Urothelium cell line (cell line): ENCODE measurements around the gene MPDU1.

ENCODE experiments used
- DNase-seq: peaks from one replicate; pipeline ENCODE4 v3.0.0; 2011; ENCODE audit warnings: low spot score, mixed read lengths
- FAIRE-seq: peaks from 2 replicates; lab custom pipeline; 2011; peaks lifted over from hg19 to GRCh38; lab: Jason Lieb, UNC

The MPDU1 gene

GRCh38 chr17:7560172-7561027 is 23.3 kb upstream of the MPDU1 start:
- DNase-seq (peak; percentile 56), FAIRE-seq (no peak)

DNA sequence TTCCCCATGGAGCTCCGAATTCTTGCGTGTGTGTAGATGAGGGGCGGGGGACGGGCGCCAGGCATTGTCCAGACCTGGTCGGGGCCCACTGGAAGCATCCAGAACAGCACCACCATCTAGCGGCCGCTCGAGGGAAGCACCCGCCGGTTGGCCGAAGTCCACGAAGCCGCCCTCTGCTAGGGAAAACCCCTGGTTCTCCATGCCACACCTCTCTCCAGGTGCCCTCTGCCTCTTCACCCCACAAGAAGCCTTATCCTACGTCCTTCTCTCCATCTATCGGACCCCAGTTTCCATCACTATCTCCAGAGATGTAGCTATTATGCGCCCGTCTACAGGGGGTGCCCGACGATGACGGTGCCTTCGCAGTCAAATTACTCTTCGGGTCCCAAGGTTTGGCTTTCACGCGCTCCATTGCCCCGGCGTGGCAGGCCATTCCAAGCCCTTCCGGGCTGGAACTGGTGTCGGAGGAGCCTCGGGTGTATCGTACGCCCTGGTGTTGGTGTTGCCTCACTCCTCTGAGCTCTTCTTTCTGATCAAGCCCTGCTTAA is 22.6 kb upstream of the MPDU1 start:
- FAIRE-seq: no peak
- peak; percentile 81 for DNase-seq

DNA sequence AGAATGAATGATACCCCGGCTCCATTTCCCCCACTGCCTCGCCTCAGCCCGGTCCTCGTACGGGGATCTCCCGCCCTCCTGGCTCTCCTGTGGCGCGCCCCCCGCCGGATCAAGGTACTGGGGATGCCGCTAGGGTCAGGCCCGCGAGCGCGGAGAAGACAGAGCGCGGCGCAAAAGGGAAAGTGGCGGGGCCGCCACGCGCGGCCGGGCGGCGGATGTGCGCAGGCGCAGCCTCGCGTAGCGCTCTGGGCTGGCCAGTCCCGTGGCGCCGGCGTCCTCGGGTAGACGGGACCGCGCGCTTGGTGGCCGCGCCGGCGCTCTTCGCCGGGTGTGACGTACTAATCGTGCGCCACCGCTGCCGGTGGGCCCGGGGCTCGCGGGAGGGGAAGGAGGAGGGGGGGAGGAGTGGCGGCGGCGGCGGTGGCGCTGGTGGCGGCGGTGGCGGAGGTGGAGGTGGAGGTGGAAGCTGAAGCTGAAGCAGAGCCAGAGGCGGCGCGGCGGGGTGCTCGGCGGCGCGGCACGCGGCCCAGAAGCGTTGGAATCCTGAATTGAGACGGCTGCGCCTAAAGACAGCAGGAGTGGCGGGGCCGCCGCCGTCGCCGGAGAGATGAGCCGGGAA is 22.0 kb upstream of the MPDU1 start, which contains the start of gene SENP3:
SENP3 (plus strand) TSS at position 331 of the 619 bp plus-strand sequence. CDS start 1,158 bp downstream, outside the sequence.
- peak; percentile 95 for DNase-seq
- no peak for FAIRE-seq

DNA sequence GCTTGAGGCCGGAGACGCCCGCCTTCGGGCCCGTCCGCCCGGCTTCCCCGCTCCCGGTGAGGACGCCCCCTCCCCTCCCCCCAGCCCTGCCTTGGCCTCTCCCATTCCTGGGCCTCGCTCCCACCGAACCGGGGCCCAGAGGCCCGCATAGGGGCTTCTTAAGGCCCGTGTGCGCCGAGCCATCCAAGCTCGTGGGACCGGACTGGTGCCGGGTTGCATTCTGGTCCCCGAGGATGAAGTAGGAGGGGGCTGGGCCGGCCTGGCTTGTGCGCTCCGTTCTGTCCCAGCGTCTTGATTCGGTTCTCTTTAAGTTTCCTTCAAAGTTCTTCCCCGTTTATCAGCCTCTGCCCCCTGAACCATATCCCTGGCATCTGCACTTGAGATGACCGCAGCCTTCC is 21.4 kb upstream of the MPDU1 start:
- FAIRE-seq: no peak

DNA sequence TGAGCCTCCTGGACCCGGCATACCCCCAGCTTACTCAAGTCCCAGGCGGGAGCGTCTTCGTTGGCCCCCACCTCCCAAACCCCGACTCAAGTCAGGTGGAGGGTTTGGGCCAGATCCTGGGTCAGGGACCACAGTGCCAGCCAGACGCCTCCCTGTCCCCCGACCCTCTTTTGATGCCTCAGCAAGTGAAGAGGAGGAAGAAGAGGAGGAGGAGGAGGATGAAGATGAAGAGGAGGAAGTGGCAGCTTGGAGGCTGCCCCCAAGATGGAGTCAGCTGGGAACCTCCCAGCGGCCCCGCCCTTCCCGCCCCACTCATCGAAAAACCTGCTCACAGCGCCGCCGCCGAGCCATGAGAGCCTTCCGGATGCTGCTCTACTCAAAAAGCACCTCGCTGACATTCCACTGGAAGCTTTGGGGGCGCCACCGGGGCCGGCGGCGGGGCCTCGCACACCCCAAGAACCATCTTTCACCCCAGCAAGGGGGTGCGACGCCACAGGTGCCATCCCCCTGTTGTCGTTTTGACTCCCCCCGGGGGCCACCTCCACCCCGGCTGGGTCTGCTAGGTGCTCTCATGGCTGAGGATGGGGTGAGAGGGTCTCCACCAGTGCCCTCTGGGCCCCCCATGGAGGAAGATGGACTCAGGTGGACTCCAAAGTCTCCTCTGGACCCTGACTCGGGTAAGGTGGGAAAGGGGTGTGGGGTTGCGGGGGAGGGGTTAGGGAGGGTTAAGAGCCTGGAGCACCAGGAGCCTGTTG is 20.4 kb upstream of the MPDU1 start:
- FAIRE-seq (no peak), DNase-seq (no peak)

More for the DNA sequence above, 21.4 kb upstream of the MPDU1 start:
- DNase-seq: no peak

- DNase-seq (no peak), FAIRE-seq (no peak)
Measured at GRCh38 chr17:7569571-7569970, 14.1 kb upstream of the MPDU1 start.

- FAIRE-seq (no peak), DNase-seq (no peak)
Measured at GRCh38 chr17:7570351-7570750, 13.3 kb upstream of the MPDU1 start.

GRCh38 chr17:7572338-7572587 is 11.4 kb upstream of the MPDU1 start:
- DNase-seq (no peak), FAIRE-seq (no peak)

DNA sequence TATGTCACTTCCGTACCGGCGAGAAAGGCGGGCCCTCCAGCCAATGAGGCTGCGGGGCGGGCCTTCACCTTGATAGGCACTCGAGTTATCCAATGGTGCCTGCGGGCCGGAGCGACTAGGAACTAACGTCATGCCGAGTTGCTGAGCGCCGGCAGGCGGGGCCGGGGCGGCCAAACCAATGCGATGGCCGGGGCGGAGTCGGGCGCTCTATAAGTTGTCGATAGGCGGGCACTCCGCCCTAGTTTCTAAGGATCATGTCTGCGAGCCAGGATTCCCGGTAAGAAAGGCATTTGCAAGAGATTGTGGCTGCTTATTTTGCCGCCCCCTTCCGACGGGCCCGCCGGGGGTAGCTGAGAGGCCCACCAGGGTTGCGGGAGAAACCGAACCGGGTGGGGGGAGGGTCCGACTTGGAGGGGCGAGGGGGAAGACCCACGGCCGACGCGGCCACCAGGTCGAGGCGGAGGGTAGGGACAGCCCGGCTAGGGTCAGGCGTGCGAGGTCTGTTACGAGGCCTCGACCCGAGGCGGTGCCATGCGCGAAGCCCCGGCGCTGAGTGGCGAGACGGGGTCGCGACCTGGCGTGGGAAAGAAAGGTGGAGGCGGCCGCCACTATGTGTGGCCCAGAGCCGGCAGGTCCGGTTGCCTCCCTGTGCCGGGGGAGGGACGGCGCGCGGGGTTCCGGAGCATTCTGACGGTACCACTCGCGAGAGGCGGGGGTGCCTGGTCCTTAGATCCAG is 10.9 kb upstream of the MPDU1 start:
- peak; percentile 96 for DNase-seq
- FAIRE-seq: no peak

GRCh38 chr17:7573324-7574080 is 10.2 kb upstream of the MPDU1 start:
- peak; percentile 84 for DNase-seq
- no peak for FAIRE-seq

GRCh38 chr17:7574176-7574953 is 9.3 kb upstream of the MPDU1 start:
- FAIRE-seq: no peak
- DNase-seq: no peak

- FAIRE-seq (no peak), DNase-seq (no peak)
Measured at GRCh38 chr17:7575481-7575883, 8.2 kb upstream of the MPDU1 start.

DNA sequence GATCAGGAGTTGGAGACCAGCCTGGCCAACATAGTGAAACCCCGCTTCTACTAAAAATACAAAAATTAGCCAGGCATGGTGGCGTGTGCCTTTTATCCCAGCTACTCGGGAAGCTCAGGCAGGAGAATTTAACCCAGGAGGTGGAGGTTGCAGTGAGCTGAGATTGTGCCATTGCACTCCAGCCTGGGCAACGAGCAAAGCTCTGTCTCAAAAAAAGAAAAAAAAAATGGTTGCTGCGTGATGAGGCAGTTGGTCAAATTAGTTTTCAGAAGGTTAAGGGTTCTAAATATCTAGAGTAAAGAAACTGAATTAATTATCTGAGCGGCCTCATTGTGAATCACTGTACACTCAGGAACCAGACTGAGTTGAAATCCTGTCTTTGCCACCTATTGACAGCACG is 7.7 kb upstream of the MPDU1 start:
- DNase-seq (no peak), FAIRE-seq (no peak)

GRCh38 chr17:7576432-7576937 is 7.2 kb upstream of the MPDU1 start:
- FAIRE-seq (no peak), DNase-seq (no peak)

GRCh38 chr17:7577327-7578199 is 6.1 kb upstream of the MPDU1 start:
- DNase-seq: no peak

DNA sequence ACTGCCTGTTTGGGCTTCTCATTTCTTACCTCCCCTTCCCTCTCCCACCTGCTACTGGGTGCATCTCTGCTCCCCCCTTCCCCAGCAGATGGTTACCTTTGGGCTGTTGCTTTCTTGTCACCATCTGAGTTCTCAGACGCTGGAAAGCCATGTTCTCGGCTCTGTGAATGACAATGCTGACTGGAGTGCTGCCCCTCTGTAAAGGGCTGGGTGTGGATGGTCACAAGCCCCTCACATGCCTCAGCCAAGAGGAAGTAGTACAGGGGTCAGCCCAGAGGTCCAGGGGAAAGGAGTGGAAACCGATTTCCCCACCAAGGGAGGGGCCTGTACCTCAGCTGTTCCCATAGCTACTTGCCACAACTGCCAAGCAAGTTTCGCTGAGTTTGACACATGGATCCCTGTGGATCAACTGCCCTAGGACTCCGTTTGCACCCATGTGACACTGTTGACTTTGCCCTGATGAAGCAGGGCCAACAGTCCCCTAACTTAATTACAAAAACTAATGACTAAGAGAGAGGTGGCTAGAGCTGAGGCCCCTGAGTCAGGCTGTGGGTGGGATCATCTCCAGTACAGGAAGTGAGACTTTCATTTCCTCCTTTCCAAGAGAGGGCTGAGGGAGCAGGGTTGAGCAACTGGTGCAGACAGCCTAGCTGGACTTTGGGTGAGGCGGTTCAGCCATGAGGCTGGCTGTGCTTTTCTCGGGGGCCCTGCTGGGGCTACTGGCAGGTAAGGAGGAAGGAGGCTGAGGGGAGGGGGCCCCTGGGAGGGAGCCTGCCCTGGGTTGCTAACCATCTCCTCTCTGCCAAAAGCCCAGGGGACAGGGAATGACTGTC is 4.4 kb upstream of the MPDU1 start, which contains the start of gene CD68:
CD68 (plus strand) TSS at position 638 of the 833 bp plus-strand sequence; CDS start at position 678, 40 bp downstream.
- DNase-seq (no peak), FAIRE-seq (no peak)

More at GRCh38 chr17:7577327-7578199, 6.1 kb upstream of the MPDU1 start:
- FAIRE-seq: no peak
